ENCODE data around the gene RPL27.
"Not testable (repeated sequence)": the region's sequence is repeated elsewhere in the genome, so short reads cannot be mapped to it uniquely, and the experiment has no call there.

The RPL27 gene

GRCh38 chr17:42971589-42971988 is 26.6 kb upstream of the RPL27 start:
- TF ChIP-seq, protein P1, sequence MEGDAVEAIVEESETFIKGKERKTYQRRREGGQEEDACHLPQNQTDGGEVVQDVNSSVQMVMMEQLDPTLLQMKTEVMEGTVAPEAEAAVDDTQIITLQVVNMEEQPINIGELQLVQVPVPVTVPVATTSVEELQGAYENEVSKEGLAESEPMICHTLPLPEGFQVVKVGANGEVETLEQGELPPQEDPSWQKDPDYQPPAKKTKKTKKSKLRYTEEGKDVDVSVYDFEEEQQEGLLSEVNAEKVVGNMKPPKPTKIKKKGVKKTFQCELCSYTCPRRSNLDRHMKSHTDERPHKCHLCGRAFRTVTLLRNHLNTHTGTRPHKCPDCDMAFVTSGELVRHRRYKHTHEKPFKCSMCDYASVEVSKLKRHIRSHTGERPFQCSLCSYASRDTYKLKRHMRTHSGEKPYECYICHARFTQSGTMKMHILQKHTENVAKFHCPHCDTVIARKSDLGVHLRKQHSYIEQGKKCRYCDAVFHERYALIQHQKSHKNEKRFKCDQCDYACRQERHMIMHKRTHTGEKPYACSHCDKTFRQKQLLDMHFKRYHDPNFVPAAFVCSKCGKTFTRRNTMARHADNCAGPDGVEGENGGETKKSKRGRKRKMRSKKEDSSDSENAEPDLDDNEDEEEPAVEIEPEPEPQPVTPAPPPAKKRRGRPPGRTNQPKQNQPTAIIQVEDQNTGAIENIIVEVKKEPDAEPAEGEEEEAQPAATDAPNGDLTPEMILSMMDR (IDR thresholded peaks at IDR 0.05) = no peak
- Histone ChIP-seq H3K27ac (no peak overlapping the region), H3K4me3 (no peak overlapping the region)
- DNase-seq (ENCODE audit: low spot score) = no peak

GRCh38 chr17:42973323-42973722 is 24.9 kb upstream of the RPL27 start:
- H3K27ac ChIP-seq; H3K4me3 ChIP-seq; DNase-seq (ENCODE audit: low spot score): not testable (repeated sequence)

GRCh38 chr17:42975265-42975664 is 23.0 kb upstream of the RPL27 start:
- H3K4me3 ChIP-seq = no peak overlapping the region
- DNase-seq (ENCODE audit: low spot score) = no peak
- no peak overlapping the region for H3K27ac ChIP-seq
- TF ChIP-seq, protein P1 (IDR thresholded peaks at IDR 0.05) = no peak

- DNase-seq (ENCODE audit: low spot score); H3K4me3 ChIP-seq; H3K27ac ChIP-seq: not testable (repeated sequence)
Measured at GRCh38 chr17:42975701-42976100, 22.5 kb upstream of the RPL27 start.

GRCh38 chr17:42979511-42980273 is 18.5 kb upstream of the RPL27 start, which contains the start of gene PTGES3L:
Gene PTGES3L, minus strand, starts transcription at chr17:42980080. Its CDS starts 27 bp downstream, at chr17:42980053.
- TF ChIP-seq, protein P1 (IDR thresholded peaks at IDR 0.05) = no peak
- Histone ChIP-seq H3K27ac (peak within 1 kb of the TSS; percentile 43 to 86), H3K4me3 (peak within 1 kb of the TSS; percentile 100)
- DNase-seq (ENCODE audit: low spot score) = peak; percentile 78

- TF ChIP-seq, protein P1 (IDR thresholded peaks at IDR 0.05) = no peak
- Histone ChIP-seq H3K4me3 (peak within 1 kb of the TSS; percentile 100), H3K27ac (peak within 1 kb of the TSS; percentile 43 to 86)
- peak; percentile 92 for DNase-seq (ENCODE audit: low spot score)
Measured at GRCh38 chr17:42980274-42980765, 17.9 kb upstream of the RPL27 start, which contains the start of gene RUNDC1. Gene RUNDC1, plus strand, starts transcription at chr17:42980565. Its CDS starts 12 bp downstream, at chr17:42980577.

DNA sequence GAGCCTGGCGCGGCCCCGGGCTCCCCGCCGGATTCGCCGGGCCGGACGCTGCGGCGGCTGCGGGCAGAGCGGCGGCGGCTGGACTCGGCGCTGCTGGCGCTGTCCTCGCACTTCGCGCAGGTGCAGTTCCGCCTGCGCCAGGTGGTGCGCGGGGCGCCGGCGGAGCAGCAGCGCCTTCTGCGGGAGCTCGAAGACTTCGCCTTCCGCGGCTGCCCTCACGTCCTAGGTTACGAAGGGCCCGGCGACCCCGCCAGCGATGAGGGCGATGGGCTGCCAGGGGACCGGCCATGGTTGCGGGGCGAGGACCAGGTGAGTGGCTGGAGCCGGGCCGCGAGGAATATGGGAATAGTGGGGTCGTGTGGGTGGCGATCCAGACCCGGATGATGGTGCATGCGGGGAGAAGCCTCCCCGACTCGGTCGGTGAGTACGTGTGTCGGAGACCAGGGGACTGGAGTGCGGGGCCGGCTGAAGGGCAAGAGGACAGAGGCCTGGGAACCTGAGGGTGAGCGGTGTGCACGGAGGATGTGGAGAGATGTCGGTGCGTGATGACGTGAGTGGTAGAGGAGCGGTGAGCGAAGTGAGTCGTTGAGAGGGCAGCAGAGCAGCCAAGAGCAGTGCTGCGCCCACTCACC is 17.3 kb upstream of the RPL27 start:
- Histone ChIP-seq H3K4me3 (peak overlapping the region; percentile 100), H3K27ac (peak overlapping the region; percentile 43 to 86)
- TF ChIP-seq, protein P1 (IDR thresholded peaks at IDR 0.05) = no peak
- no peak for DNase-seq (ENCODE audit: low spot score)

DNA sequence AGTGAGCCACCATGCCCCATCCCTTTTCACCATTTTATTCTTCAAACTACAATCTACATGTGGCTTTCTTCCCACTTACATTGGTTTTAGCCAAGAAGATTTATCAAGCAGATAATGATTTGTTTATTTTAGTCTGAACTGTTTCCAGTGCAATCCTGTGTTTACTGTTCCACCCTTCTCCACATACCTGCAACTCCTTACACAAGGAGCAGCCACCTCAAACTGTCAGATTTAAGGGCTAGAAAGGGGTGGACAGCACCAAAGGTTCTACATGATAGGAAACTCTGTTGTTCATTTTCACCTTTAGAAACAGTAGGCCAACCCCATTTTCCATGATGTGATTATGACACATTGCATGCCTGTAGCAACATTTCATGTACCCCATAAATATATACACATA is 16.0 kb upstream of the RPL27 start:
- Histone ChIP-seq H3K4me3 (no peak overlapping the region), H3K27ac (no peak overlapping the region)
- TF ChIP-seq, protein P1 (IDR thresholded peaks at IDR 0.05) = no peak

More for the DNA sequence above, 16.0 kb upstream of the RPL27 start:
- no peak for DNase-seq (ENCODE audit: low spot score)
